Measurements from ENCODE around the gene FAM184A. TPM values are rescaled to one million over a fixed set of nuclear protein-coding genes. Genes with fewer than 3 reads are reported as not detected.

Gene FAM184A
- total RNA-seq, 1 donor from 2014 or later = 0.59 TPM

GRCh38 chr6:118921084-118921483, 157.4 kb downstream of the FAM184A start:
- Mint-ChIP-seq H3K27ac (ENCODE audit: unreplicated experiment) (no peak overlapping the region), H3K4me3 (ENCODE audit: unreplicated experiment) (no peak overlapping the region), H3K27me3 (ENCODE audit: unreplicated experiment) (no peaks in the 10 kb centered on the region), H3K4me1 (ENCODE audit: unreplicated experiment) (no peaks in the 10 kb centered on the region), H3K36me3 (ENCODE audit: unreplicated experiment) (peaks cover 54% of the 10 kb centered on the region), H3K9me3 (ENCODE audit: unreplicated experiment) (no peaks in the 10 kb centered on the region)
- DNase-seq (ENCODE audit: extremely low spot score, unreplicated experiment) = no peak
- no peak for TF ChIP-seq CTCF (IDR thresholded peaks at IDR 0.05)

- DNase-seq (ENCODE audit: extremely low spot score, unreplicated experiment) = no peak
- no peak for TF ChIP-seq CTCF (IDR thresholded peaks at IDR 0.05)
- Mint-ChIP-seq H3K9me3 (ENCODE audit: unreplicated experiment) (no peaks in the 10 kb centered on the region), H3K4me3 (ENCODE audit: unreplicated experiment) (no peak overlapping the region), H3K27ac (ENCODE audit: unreplicated experiment) (no peak overlapping the region), H3K27me3 (ENCODE audit: unreplicated experiment) (no peaks in the 10 kb centered on the region), H3K4me1 (ENCODE audit: unreplicated experiment) (no peaks in the 10 kb centered on the region), H3K36me3 (ENCODE audit: unreplicated experiment) (peaks cover 61% of the 10 kb centered on the region)
Measured at GRCh38 chr6:118918329-118918725, 160.1 kb downstream of the FAM184A start.

GRCh38 chr6:118917546-118918328, 160.7 kb downstream of the FAM184A start:
- H3K4me3 Mint-ChIP-seq (ENCODE audit: unreplicated experiment) = no peak overlapping the region
- no peak for TF ChIP-seq CTCF (IDR thresholded peaks at IDR 0.05)
- no peaks in the 10 kb centered on the region for H3K9me3 Mint-ChIP-seq (ENCODE audit: unreplicated experiment)
- no peaks in the 10 kb centered on the region for H3K27me3 Mint-ChIP-seq (ENCODE audit: unreplicated experiment)
- no peak overlapping the region for H3K27ac Mint-ChIP-seq (ENCODE audit: unreplicated experiment)
- peaks cover 65% of the 10 kb centered on the region for H3K36me3 Mint-ChIP-seq (ENCODE audit: unreplicated experiment)
- no peak for DNase-seq (ENCODE audit: extremely low spot score, unreplicated experiment)
- no peaks in the 10 kb centered on the region for H3K4me1 Mint-ChIP-seq (ENCODE audit: unreplicated experiment)

GRCh38 chr6:118914598-118914997, 163.9 kb downstream of the FAM184A start:
- no peak for DNase-seq (ENCODE audit: extremely low spot score, unreplicated experiment)
- TF ChIP-seq CTCF (IDR thresholded peaks at IDR 0.05) = no peak

GRCh38 chr6:118913161-118913560, 165.3 kb downstream of the FAM184A start:
- H3K36me3 Mint-ChIP-seq (ENCODE audit: unreplicated experiment) = peaks cover 55% of the 10 kb centered on the region
- H3K4me1 Mint-ChIP-seq (ENCODE audit: unreplicated experiment) = no peaks in the 10 kb centered on the region

More at GRCh38 chr6:118914598-118914997, 163.9 kb downstream of the FAM184A start:
- no peaks in the 10 kb centered on the region for H3K27me3 Mint-ChIP-seq (ENCODE audit: unreplicated experiment)
- no peaks in the 10 kb centered on the region for H3K4me1 Mint-ChIP-seq (ENCODE audit: unreplicated experiment)
- no peak overlapping the region for H3K4me3 Mint-ChIP-seq (ENCODE audit: unreplicated experiment)
- H3K9me3 Mint-ChIP-seq (ENCODE audit: unreplicated experiment) = no peaks in the 10 kb centered on the region
- H3K27ac Mint-ChIP-seq (ENCODE audit: unreplicated experiment) = no peak overlapping the region
- H3K36me3 Mint-ChIP-seq (ENCODE audit: unreplicated experiment) = peaks cover 54% of the 10 kb centered on the region

More at GRCh38 chr6:118913161-118913560, 165.3 kb downstream of the FAM184A start:
- no peak overlapping the region for H3K27ac Mint-ChIP-seq (ENCODE audit: unreplicated experiment)
- no peak for TF ChIP-seq CTCF (IDR thresholded peaks at IDR 0.05)
- no peaks in the 10 kb centered on the region for H3K27me3 Mint-ChIP-seq (ENCODE audit: unreplicated experiment)
- H3K9me3 Mint-ChIP-seq (ENCODE audit: unreplicated experiment) = no peaks in the 10 kb centered on the region
- no peak overlapping the region for H3K4me3 Mint-ChIP-seq (ENCODE audit: unreplicated experiment)
- DNase-seq (ENCODE audit: extremely low spot score, unreplicated experiment) = no peak

Data from osteocyte (in vitro differentiated cells).